ENCODE data around the gene ZNF106. TPM values are rescaled to one million over a fixed set of nuclear protein-coding genes. Genes with fewer than 3 reads are reported as not detected.

The ZNF106 gene
- total RNA-seq, 4 donors from 2014 or later = 38.6 to 50.2 (median 49.2) TPM

DNA sequence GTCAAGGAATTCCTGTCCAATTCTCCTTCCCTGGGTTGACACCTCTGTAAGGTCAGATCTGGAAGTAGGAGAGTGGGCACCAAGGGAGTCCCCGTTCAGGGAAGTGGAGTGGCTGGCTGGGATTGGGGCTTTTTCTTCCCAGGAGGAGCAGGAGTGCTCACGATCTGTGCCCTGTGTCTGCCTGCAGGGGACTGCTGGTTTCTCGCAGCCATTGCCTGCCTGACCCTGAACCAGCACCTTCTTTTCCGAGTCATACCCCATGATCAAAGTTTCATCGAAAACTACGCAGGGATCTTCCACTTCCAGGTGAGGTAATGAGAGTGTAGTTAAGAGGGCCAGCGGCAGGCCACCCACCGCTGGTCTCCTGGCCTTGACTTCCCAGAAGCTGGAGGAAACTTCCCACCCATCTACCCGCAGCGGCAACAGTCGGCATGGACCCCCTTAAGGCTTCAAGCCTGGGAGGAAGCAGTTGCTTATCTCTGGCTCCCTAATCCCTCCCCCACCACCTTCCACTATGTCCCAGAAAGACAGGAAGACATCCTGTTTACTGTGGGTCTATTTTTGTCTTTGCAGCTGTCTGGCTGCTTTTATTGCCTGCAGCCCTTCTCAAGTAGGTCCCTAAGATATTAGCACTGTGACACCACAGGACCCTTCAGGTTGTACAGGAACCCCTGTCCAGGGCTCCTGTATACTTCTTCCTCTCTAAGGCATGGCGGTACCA lies 104.8 kb downstream of the ZNF106 start:
- Histone ChIP-seq H3K4me1 (no peaks in the 10 kb centered on the region), H3K27ac (no peak overlapping the region), H3K27me3 (no peaks in the 10 kb centered on the region), H3K4me3 (no peak overlapping the region), H3K9me3 (no peaks in the 10 kb centered on the region), H3K36me3 (peaks cover 3% of the 10 kb centered on the region)
- TF ChIP-seq, protein P1, sequence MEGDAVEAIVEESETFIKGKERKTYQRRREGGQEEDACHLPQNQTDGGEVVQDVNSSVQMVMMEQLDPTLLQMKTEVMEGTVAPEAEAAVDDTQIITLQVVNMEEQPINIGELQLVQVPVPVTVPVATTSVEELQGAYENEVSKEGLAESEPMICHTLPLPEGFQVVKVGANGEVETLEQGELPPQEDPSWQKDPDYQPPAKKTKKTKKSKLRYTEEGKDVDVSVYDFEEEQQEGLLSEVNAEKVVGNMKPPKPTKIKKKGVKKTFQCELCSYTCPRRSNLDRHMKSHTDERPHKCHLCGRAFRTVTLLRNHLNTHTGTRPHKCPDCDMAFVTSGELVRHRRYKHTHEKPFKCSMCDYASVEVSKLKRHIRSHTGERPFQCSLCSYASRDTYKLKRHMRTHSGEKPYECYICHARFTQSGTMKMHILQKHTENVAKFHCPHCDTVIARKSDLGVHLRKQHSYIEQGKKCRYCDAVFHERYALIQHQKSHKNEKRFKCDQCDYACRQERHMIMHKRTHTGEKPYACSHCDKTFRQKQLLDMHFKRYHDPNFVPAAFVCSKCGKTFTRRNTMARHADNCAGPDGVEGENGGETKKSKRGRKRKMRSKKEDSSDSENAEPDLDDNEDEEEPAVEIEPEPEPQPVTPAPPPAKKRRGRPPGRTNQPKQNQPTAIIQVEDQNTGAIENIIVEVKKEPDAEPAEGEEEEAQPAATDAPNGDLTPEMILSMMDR (IDR thresholded peaks at IDR 0.05) = no peak
- WGBS = 86% methylated on average over 12 of the region's 12 CpGs
- DNase-seq (ENCODE audit: low spot score in 2 of 2) = peak in 1 of 2 donors; percentile 19

DNA sequence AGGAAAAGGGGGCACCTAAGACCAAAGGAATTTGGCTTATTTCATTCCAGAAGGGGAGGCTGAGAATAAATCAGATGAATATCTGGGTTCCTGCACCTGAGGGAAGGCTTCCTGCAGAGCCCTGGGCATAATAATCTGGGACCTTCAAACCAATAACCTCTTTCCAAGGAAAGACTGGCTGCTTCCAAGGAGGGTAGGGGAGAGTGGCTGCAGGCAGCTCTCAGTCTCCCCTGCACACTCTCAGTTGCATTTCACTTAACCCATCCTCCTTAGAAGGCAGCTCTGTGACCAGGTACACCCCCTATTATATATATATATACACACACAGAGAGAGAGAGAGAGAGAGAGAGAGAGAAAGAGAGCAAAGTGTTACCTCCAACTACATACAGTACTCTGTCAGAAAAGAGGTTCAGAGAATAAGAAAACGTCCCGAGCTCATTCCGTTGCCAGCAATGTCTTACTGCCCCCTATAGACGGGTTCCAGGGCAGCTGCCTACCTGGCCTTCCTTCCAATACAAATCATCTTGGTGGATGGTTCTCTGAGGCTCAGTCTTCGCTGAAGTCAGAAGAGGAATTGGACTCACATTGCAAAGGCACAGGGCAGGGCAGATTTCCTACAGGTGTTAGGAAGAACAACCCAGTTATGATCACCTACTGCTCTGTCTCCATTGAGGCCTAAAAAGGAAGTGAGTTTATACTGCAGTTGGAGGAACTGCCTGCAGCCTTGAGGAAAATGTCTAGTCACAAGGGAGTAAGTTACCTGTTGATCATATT lies 105.5 kb downstream of the ZNF106 start:
- 69% methylated on average over 5 of the region's 5 CpGs for WGBS
- DNase-seq (ENCODE audit: low spot score in 2 of 2) = peak in 1 of 2 donors; percentile 25
- no peak overlapping the region for H3K27ac ChIP-seq

DNA sequence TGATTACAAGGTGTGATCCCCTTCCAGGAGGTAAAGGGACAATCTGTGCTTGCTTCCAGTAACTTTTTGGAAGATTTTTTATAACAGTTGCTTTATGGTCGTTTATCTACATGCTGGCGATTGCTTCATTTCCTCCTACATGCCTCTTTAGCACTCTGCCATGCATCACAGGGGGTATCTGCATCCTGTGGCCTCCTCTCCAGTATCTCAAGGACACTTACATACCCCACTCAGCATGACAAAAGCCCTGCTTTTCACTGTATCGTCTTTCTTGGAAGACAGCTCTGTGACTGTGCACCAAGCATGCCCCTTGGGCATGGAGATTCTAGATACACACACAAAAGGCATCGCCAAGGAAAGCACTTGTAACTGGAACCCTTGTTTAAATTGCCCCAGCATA lies 106.3 kb downstream of the ZNF106 start:
- peak in 1 of 2 donors; percentile 1 for DNase-seq (ENCODE audit: low spot score in 2 of 2)
- H3K9me3 ChIP-seq = no peaks in the 10 kb centered on the region
- peaks cover 3% of the 10 kb centered on the region for H3K36me3 ChIP-seq
- H3K27me3 ChIP-seq = no peaks in the 10 kb centered on the region
- no peak overlapping the region for H3K27ac ChIP-seq
- H3K4me3 ChIP-seq = no peak overlapping the region
- TF ChIP-seq EP300 (IDR thresholded peaks at IDR 0.05) = no peak
- no peak for TF ChIP-seq POLR2A (IDR thresholded peaks at IDR 0.05)
- TF ChIP-seq, protein P1 (IDR thresholded peaks at IDR 0.05) = no peak
- no peak for TF ChIP-seq POLR2AphosphoS5 (IDR thresholded peaks at IDR 0.05)
- WGBS = 73% methylated on average over 4 of the region's 4 CpGs
- H3K4me1 ChIP-seq = no peaks in the 10 kb centered on the region

More for the DNA sequence above, 105.5 kb downstream of the ZNF106 start:
- Histone ChIP-seq H3K4me1 (no peaks in the 10 kb centered on the region), H3K36me3 (peaks cover 3% of the 10 kb centered on the region), H3K4me3 (no peak overlapping the region), H3K27me3 (no peaks in the 10 kb centered on the region), H3K9me3 (no peaks in the 10 kb centered on the region)
- TF ChIP-seq POLR2AphosphoS5 (IDR thresholded peaks at IDR 0.05) (no peak), EP300 (IDR thresholded peaks at IDR 0.05) (no peak), POLR2A (IDR thresholded peaks at IDR 0.05) (no peak)
- TF ChIP-seq, protein P1 (IDR thresholded peaks at IDR 0.05) = peak in 1 of 2 donors; percentile 25

DNA sequence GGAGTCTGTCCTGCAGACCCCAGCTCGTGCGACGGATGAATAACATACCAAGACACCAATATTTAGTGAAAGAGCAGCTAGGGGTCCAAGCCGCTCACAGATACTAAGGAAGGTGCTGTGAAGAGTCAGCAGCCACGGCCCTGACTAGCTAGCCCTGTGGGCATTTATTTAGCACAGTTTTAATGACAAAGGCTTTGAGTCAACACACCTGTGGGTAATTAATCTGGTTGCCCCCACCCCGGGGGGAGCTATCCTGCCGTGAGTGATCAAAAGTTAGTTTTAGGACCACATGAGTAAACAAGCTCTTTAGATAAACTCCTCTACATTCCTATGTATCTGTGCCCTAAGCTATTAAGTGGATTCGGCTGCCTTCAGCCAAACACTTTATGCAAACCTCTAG lies 112.9 kb downstream of the ZNF106 start:
- Histone ChIP-seq H3K9me3 (no peaks in the 10 kb centered on the region), H3K4me1 (no peaks in the 10 kb centered on the region), H3K4me3 (no peak overlapping the region), H3K27ac (no peak overlapping the region), H3K36me3 (no peaks in the 10 kb centered on the region), H3K27me3 (no peaks in the 10 kb centered on the region)
- TF ChIP-seq, protein P1 (IDR thresholded peaks at IDR 0.05) = no peak
- no peak for TF ChIP-seq EP300 (IDR thresholded peaks at IDR 0.05)
- TF ChIP-seq POLR2A (IDR thresholded peaks at IDR 0.05) = no peak
- no peak for TF ChIP-seq POLR2AphosphoS5 (IDR thresholded peaks at IDR 0.05)
- DNase-seq (ENCODE audit: low spot score in 2 of 2) = no peak
- 87% methylated on average over 8 of the region's 8 CpGs for WGBS

DNA sequence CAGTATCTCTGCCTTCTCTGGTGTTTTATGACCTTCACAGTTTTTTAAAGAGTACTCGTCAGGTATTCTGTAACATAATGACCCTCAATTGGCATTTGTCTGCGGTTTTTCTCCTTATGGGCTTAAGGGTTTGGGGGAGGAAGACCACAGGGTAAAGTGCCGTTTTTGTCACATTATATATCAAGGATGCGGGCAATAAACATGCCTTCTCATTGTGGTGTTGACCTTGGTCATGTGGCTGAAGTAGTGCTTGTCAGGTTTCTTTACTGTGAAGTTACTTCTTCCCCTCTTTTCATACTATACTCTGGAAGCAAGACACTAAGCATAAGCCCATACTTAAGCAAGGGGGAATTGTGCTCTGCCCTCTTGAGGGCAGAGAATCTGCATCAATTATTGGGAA lies 115.0 kb downstream of the ZNF106 start:
- 63% methylated on average over 4 of the region's 4 CpGs for WGBS
- Histone ChIP-seq H3K27me3 (no peaks in the 10 kb centered on the region), H3K36me3 (no peaks in the 10 kb centered on the region), H3K27ac (no peak overlapping the region), H3K4me1 (no peaks in the 10 kb centered on the region), H3K4me3 (no peak overlapping the region), H3K9me3 (no peaks in the 10 kb centered on the region)
- no peak for DNase-seq (ENCODE audit: low spot score in 2 of 2)
- no peak for TF ChIP-seq POLR2AphosphoS5 (IDR thresholded peaks at IDR 0.05)

All from suprapubic skin (tissue), 4 donors.